Measurements from ENCODE around the gene LSM14B. TPM values are rescaled to one million over a fixed set of nuclear protein-coding genes. Genes with fewer than 3 reads are reported as not detected.
"Not testable (repeated sequence)": the region's sequence is repeated elsewhere in the genome, so short reads cannot be mapped to it uniquely, and the experiment has no call there.

LSM14B gene
- total RNA-seq, 4 donors from 2014 or later = 28.0 to 52.5 (median 36.2) TPM

DNA sequence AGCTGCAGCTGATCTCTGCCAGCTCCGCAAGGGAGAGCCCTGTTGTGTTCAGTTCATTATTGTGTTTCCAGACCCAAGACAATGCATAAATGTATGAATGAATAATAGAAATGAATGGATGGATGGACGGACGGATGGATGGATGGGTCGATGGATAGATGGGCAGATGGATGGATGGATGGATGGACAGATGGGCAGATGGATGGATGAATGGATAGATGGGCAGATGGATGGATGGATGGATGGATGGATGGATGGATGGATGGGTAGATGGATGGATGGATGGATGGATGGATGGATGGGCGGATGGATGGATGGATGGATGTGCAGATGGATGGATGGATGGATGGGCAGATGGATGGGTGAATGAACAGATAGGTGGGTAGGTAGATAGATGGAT lies 16.7 kb upstream of the LSM14B start:
- Histone ChIP-seq H3K4me1 (no peaks in the 10 kb centered on the region), H3K4me3 (no peak overlapping the region), H3K36me3 (no peaks in the 10 kb centered on the region), H3K27ac (no peak overlapping the region), H3K27me3 (peaks cover 0 to 10% (median 0%) of the 10 kb centered on the region in 3 donors), H3K9me3 (peaks cover 0 to 21% (median 0%) of the 10 kb centered on the region in 3 donors)
- TF ChIP-seq, protein P1, sequence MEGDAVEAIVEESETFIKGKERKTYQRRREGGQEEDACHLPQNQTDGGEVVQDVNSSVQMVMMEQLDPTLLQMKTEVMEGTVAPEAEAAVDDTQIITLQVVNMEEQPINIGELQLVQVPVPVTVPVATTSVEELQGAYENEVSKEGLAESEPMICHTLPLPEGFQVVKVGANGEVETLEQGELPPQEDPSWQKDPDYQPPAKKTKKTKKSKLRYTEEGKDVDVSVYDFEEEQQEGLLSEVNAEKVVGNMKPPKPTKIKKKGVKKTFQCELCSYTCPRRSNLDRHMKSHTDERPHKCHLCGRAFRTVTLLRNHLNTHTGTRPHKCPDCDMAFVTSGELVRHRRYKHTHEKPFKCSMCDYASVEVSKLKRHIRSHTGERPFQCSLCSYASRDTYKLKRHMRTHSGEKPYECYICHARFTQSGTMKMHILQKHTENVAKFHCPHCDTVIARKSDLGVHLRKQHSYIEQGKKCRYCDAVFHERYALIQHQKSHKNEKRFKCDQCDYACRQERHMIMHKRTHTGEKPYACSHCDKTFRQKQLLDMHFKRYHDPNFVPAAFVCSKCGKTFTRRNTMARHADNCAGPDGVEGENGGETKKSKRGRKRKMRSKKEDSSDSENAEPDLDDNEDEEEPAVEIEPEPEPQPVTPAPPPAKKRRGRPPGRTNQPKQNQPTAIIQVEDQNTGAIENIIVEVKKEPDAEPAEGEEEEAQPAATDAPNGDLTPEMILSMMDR (IDR thresholded peaks at IDR 0.05 in 4 of 5, conservative IDR thresholded peaks at IDR 0.05 in 1 of 5) = no peak
- no peak for TF ChIP-seq POLR2A (IDR thresholded peaks at IDR 0.05)
- intact Hi-C loops (cut with DNase I; ENCODE audit: low total_unique reads) (no loop called here), in situ Hi-C loops (cut with MboI; ENCODE audit: low sequenced_read_pairs in 4 of 4) (no loop called here)
- no peak for DNase-seq
- no peak for ATAC-seq

- intact Hi-C loops (cut with DNase I; ENCODE audit: low total_unique reads) (no loop called here), in situ Hi-C loops (cut with MboI; ENCODE audit: low sequenced_read_pairs in 4 of 4) (no loop called here)
- no peaks in the 10 kb centered on the region for H3K36me3 ChIP-seq
- TF ChIP-seq, protein P1 (IDR thresholded peaks at IDR 0.05 in 4 of 5, conservative IDR thresholded peaks at IDR 0.05 in 1 of 5) = no peak
- TF ChIP-seq POLR2A (IDR thresholded peaks at IDR 0.05) = no peak
- H3K27me3 ChIP-seq = no peaks in the 10 kb centered on the region
- H3K27ac ChIP-seq = no peak overlapping the region
- no peaks in the 10 kb centered on the region for H3K4me1 ChIP-seq
- peaks cover 0 to 26% (median 0%) of the 10 kb centered on the region in 3 donors for H3K9me3 ChIP-seq
- DNase-seq (no peak), ATAC-seq (no peak)
- H3K4me3 ChIP-seq = no peak overlapping the region
These were observed 11.1 kb upstream of the LSM14B start for GRCh38 chr20:62111148-62111547.

GRCh38 chr20:62112368-62112767 lies 9.9 kb upstream of the LSM14B start:
- Histone ChIP-seq H3K4me1 (peaks cover 2 to 3% of the 10 kb centered on the region in 2 donors), H3K27me3 (no peaks in the 10 kb centered on the region), H3K36me3 (no peaks in the 10 kb centered on the region), H3K27ac (no peak overlapping the region), H3K9me3 (peaks cover 0 to 26% (median 0%) of the 10 kb centered on the region in 3 donors), H3K4me3 (no peak overlapping the region)
- in situ Hi-C loops (cut with MboI; ENCODE audit: low sequenced_read_pairs in 4 of 4) = no loop called here
- intact Hi-C loops (cut with DNase I; ENCODE audit: low total_unique reads) = no loop called here
- TF ChIP-seq, protein P1 (IDR thresholded peaks at IDR 0.05 in 4 of 5, conservative IDR thresholded peaks at IDR 0.05 in 1 of 5) = no peak
- TF ChIP-seq POLR2A (IDR thresholded peaks at IDR 0.05) = no peak
- ATAC-seq (no peak), DNase-seq (no peak)

- peaks cover 20 to 26% of the 10 kb centered on the region in 2 donors for H3K4me1 ChIP-seq
- intact Hi-C loops (cut with DNase I; ENCODE audit: low total_unique reads) = no loop called here
- no peaks in the 10 kb centered on the region for H3K27me3 ChIP-seq
- TF ChIP-seq, protein P1 (IDR thresholded peaks at IDR 0.05 in 4 of 5, conservative IDR thresholded peaks at IDR 0.05 in 1 of 5) = no peak
- TF ChIP-seq POLR2A (IDR thresholded peaks at IDR 0.05) = no peak
- in situ Hi-C loops (cut with MboI; ENCODE audit: low sequenced_read_pairs in 4 of 4) = loop anchor here in 1 of 4 donors (5.0 kb wide), 1 partner anchor 38 kb away; no protein-coding TSS in a partner anchor
- no peak overlapping the region for H3K27ac ChIP-seq
- peaks cover 0 to 5% (median 0%) of the 10 kb centered on the region in 3 donors for H3K9me3 ChIP-seq
- no peaks in the 10 kb centered on the region for H3K36me3 ChIP-seq
- DNase-seq (no peak), ATAC-seq (no peak)
- H3K4me3 ChIP-seq = no peak overlapping the region
These were observed 7.4 kb upstream of the LSM14B start for GRCh38 chr20:62114894-62115293.

DNA sequence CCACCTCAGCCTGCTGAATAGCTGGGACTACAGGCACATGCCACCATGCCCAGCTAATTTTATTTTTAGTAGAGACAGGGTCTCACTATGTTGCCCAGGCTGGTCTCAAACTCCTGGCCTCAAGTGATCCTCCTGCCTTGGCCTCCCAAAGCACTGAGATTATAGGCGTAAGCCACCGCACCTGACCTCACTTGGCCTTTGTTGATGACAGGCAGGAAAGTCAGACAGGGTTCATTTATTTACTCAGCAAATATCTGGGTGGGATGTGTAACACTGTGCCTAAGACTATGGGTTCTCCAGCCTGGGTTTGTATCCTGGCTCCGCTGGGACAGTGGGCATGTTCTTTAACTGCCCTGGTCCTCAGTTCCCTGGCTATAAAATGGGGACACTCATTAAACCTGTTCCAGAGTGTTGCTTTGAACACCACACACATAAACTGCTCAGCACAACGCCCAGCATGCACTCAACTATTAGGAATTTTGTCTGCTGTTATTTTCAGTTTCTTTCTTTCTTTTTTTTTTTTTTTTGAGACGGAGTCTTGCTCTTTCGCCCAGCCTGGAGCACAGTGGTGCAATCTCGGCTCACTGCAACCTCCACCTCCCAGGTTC lies 6.4 kb upstream of the LSM14B start:
- H3K4me1 ChIP-seq = peaks cover 29 to 36% of the 10 kb centered on the region in 2 donors
- H3K27ac ChIP-seq; DNase-seq; ATAC-seq; H3K36me3 ChIP-seq; H3K27me3 ChIP-seq; H3K4me3 ChIP-seq; intact Hi-C loops (cut with DNase I; ENCODE audit: low total_unique reads); H3K9me3 ChIP-seq: not testable (repeated sequence)
- in situ Hi-C loops (cut with MboI; ENCODE audit: low sequenced_read_pairs in 4 of 4) = loop anchor here in 1 of 4 donors (5.0 kb wide), 1 partner anchor 39 kb away; no protein-coding TSS in a partner anchor
